NCI-H2227 (cell line): ENCODE measurements around the gene DNAAF5.
"Not testable (repeated sequence)": the region's sequence is repeated elsewhere in the genome, so short reads cannot be mapped to it uniquely, and the experiment has no call there.

Experiments
- DNase-seq: peaks from one replicate; lab custom pipeline; 2025; ENCODE audit not compliant: unreplicated experiment; lab: John Stamatoyannopoulos, UW

The DNAAF5 gene

GRCh38 chr7:802500-803242 lies 76.2 kb downstream of the DNAAF5 start:
- no peak for DNase-seq

GRCh38 chr7:803243-803635 lies 76.7 kb downstream of the DNAAF5 start:
- DNase-seq, result no peak

- not testable (repeated sequence) for DNase-seq
These were observed 77.3 kb downstream of the DNAAF5 start for GRCh38 chr7:803796-804195.

- no peak for DNase-seq
These were observed 78.8 kb downstream of the DNAAF5 start for GRCh38 chr7:805261-805660.

GRCh38 chr7:815284-816216 lies 89.1 kb downstream of the DNAAF5 start:
- DNase-seq, result peak; percentile 83

- DNase-seq, result peak; percentile 98
These were observed 89.8 kb downstream of the DNAAF5 start for GRCh38 chr7:816300-816750.

- DNase-seq, result peak; percentile 35
These were observed 90.5 kb downstream of the DNAAF5 start for GRCh38 chr7:816751-817671.

- DNase-seq, result no peak
These were observed 91.7 kb downstream of the DNAAF5 start for GRCh38 chr7:818031-818699.

- DNase-seq, result no peak
These were observed 93.8 kb downstream of the DNAAF5 start for GRCh38 chr7:820341-820740.

- peak; percentile 25 for DNase-seq
These were observed 95.2 kb downstream of the DNAAF5 start for GRCh38 chr7:821688-822087.

- no peak for DNase-seq
These were observed 96.3 kb downstream of the DNAAF5 start for GRCh38 chr7:822692-823276.

GRCh38 chr7:823649-824048 lies 97.2 kb downstream of the DNAAF5 start:
- no peak for DNase-seq

- no peak for DNase-seq
These were observed 97.6 kb downstream of the DNAAF5 start for GRCh38 chr7:824081-824480.

- no peak for DNase-seq
These were observed 98.2 kb downstream of the DNAAF5 start for GRCh38 chr7:824664-825063.

GRCh38 chr7:825386-825785 lies 98.9 kb downstream of the DNAAF5 start:
- no peak for DNase-seq

GRCh38 chr7:826230-826917 lies 99.9 kb downstream of the DNAAF5 start:
- peak; percentile 56 for DNase-seq

GRCh38 chr7:828793-829561 lies 102.5 kb downstream of the DNAAF5 start:
- DNase-seq, result no peak

GRCh38 chr7:830069-830468 lies 103.6 kb downstream of the DNAAF5 start:
- no peak for DNase-seq
